GM12874 (cell line): ENCODE results near the gene VILL.

Experiments
- CTCF ChIP-seq: IDR thresholded peaks from 2 replicates; pipeline ENCODE4 v1.5.1; 2011; ENCODE audit warnings: low read depth, mild to moderate bottlenecking, control low read depth, low read length, moderate library complexity; ENCODE audit not compliant: insufficient read depth

VILL gene

DNA sequence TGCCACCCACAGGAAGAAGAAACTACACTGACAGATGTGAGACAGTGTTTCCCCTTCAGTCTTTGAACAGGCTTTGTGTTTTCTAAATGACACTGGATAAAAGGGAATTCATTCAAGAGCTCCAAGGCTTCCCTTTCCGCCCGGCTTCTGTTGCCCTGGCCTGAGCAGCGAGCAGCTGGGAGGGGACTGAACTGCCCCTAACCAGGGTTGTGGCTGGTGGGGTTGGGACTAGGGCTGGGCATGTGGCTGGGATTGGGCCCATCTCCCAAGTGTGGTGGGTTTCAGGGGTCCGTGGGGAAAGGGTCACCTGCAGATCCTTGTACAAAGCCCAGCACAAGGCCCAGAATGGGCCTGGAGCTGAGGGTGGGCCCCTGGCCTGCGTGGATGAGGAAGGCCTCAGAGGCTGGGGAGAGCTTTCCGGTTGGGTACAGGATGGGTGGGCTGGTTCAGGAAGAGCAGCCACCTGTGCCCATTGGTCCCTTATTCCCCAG lies 10.4 kb downstream of the VILL start:
- TF ChIP-seq CTCF, result no peak

DNA sequence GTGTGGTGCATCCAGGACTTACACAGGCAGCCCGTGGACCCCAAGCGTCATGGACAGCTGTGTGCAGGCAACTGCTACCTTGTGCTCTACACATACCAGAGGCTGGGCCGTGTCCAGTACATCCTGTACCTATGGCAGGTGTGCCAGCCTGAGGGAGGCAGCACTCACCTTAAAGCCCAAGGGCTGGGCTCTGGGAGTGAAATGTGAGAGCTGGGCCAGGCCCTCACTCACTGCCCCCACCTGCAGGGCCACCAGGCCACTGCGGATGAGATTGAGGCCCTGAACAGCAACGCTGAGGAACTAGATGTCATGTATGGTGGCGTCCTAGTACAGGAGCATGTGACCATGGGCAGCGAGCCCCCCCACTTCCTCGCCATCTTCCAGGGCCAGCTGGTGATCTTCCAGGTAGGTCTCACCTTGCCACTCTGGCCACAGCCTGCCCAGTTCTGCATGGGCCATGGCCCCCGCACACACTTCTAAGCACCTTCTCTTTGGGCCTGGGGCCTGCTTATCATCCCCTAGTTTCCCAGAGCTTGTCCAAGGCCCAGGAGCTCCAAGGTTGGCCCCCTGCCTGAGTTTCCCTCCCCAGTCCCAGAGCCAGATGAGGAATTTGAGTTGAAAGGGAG lies 11.0 kb downstream of the VILL start:
- peak; percentile 25; the same call in 1 of the 2 replicates for TF ChIP-seq CTCF

- no peak for TF ChIP-seq CTCF
Measured at GRCh38 chr3:38002291-38002876, 11.8 kb downstream of the VILL start.

DNA sequence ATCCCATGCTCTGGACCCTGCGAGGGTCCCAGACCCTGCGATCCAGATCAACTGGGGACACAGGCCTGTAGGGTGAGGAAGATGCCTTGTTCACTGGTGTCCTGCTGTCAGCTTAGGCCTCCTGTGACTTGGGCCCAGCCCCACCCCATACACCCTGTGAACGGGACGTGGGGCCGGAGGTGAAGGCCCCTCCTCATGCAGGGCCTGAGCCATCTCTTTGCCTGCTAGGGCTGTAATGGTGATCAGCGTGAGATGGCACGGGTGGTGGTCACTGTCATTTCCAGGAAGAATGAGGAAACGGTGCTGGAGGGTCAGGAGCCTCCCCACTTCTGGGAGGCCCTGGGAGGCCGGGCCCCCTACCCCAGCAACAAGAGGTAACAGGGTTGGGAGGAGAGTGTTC lies 12.4 kb downstream of the VILL start:
- TF ChIP-seq CTCF, result no peak

DNA sequence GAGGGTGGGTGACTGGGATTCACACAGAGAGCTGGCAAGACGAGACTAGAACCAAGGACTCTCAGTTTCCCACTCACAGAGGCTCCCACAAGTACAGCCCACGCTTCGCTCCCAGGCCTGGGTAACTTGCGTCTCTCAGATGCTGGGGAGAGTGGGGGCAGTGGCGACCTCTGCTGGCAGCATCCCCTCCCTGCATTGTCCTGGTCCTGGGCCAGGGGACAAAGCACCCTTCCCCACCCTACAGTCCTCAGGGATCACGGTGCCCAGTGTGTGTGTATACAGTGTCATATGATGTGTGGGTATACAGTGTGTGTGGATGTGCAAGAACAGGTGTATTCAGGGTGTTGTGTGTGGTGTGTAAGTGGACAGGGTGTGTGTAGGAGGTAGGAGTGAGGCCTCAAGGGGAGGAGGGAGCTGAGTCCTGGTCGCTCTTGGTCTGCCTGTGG lies 12.8 kb downstream of the VILL start:
- peak; percentile 91 for TF ChIP-seq CTCF

DNA sequence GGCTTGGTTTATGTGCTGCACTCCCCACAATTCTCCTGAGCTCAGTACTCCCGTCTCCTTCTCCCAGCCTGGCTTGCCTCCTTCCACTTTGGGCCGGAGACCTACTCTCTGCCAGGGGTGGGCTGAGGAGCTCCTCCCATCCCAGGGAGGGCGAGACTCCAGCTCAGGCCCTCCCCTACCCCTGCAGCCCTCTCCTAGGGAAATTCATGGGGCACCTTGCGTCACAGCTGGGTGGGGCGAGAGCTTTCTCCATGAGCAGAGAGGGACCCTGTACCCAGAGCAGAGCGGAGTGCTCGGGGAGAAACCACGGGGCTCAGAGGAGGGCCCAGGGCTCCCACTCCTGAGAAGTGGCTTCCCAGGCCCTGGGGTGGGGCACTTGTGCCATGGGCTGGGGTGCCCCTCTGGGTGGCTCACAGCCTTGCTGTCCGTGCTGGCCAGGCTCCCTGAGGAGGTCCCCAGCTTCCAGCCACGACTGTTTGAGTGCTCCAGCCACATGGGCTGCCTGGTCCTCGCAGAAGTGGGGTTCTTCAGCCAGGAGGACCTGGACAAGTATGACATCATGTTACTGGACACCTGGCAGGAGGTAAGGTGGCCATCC lies 13.3 kb downstream of the VILL start:
- TF ChIP-seq CTCF, result no peak

- TF ChIP-seq CTCF, result peak; percentile 67
Measured at GRCh38 chr3:38004415-38005075, 14.0 kb downstream of the VILL start.
